HCT116 (cell line): ENCODE data around the gene GOLGA5.
"Not testable (repeated sequence)": the region's sequence is repeated elsewhere in the genome, so short reads cannot be mapped to it uniquely, and the experiment has no call there.

Experiments
- CEBPB ChIP-seq: IDR thresholded peaks from 2 replicates; pipeline ENCODE4 v1.6.1; 2012; ENCODE audit warnings: low read depth
- EGR1 ChIP-seq: IDR thresholded peaks from 2 replicates; pipeline ENCODE4 v1.6.1; 2012; ENCODE audit warnings: low read depth
- EZH2 ChIP-seq: fragments of 200-600 bp; sonication (generic); IDR thresholded peaks from 2 replicates; pipeline ENCODE4 v1.6.1; 2017; ENCODE audit warnings: antibody characterized with exemption, mixed run types
- POLR2A ChIP-seq: IDR thresholded peaks from 2 replicates; pipeline ENCODE4 v1.7.0; 2011; ENCODE audit warnings: borderline replicate concordance; ENCODE audit not compliant: insufficient read depth, insufficient read length; ENCODE audit errors: extremely low read depth
- POLR2AphosphoS5 ChIP-seq: IDR thresholded peaks from 2 replicates; pipeline ENCODE4 v1.6.1; 2011; ENCODE audit warnings: mild to moderate bottlenecking, low read depth, low read length, moderate library complexity
- RAD21 ChIP-seq: IDR thresholded peaks from 2 replicates; pipeline ENCODE4 v1.6.1; 2012; ENCODE audit warnings: low read depth, mild to moderate bottlenecking
- SIN3A ChIP-seq: IDR thresholded peaks from 2 replicates; pipeline ENCODE4 v1.6.1; 2012; ENCODE audit warnings: low read depth
- SP1 ChIP-seq: IDR thresholded peaks from 2 replicates; pipeline ENCODE4 v1.6.1; 2012; ENCODE audit warnings: low read depth
- SRF ChIP-seq: IDR thresholded peaks from 2 replicates; pipeline ENCODE4 v1.6.1; 2012; ENCODE audit warnings: low read depth
- TCF7L2 ChIP-seq: IDR thresholded peaks from 2 replicates; pipeline ENCODE4 v1.7.0; 2011; ENCODE audit warnings: borderline replicate concordance, inconsistent platforms; ENCODE audit not compliant: insufficient read depth, insufficient read length; ENCODE audit errors: extremely low read depth
- YY1 ChIP-seq: IDR thresholded peaks from 2 replicates; pipeline ENCODE4 v1.6.1; 2011; ENCODE audit warnings: low read length, low read depth, moderate library complexity, mild to moderate bottlenecking; ENCODE audit not compliant: insufficient replicate concordance; ENCODE audit errors: extremely low read depth
- ZFX ChIP-seq: fragments of 450-650 bp; IDR thresholded peaks from 2 replicates; pipeline ENCODE4 v1.6.1; 2017
- TF ChIP-seq, protein P1 (sequence below): IDR thresholded peaks from 2 replicates; pipeline ENCODE4 v1.6.1; 2011; ENCODE audit warnings: mild to moderate bottlenecking, low read length, moderate library complexity; ENCODE audit not compliant: insufficient replicate concordance; ENCODE audit errors: extremely low read depth
- TF ChIP-seq, protein P2 (sequence below), 3 experiments: fragments of 200-600 bp in 1 of 3; sonication (generic) in 1 of 3; IDR thresholded peaks in 2 of 3; conservative IDR thresholded peaks in 1 of 3; 2 replicates each; pipeline ENCODE4 v1.5.1; 2012 to 2017; ENCODE audit warnings: low read depth in 2 of 3, low read length in 2 of 3, antibody characterized with exemption in 1 of 3, borderline replicate concordance in 1 of 3, control low read depth in 1 of 3, mild to moderate bottlenecking in 1 of 3, mixed read lengths in 1 of 3, mixed run types in 1 of 3, moderate library complexity in 1 of 3; ENCODE audit not compliant: insufficient read depth in 1 of 3

DNA sequence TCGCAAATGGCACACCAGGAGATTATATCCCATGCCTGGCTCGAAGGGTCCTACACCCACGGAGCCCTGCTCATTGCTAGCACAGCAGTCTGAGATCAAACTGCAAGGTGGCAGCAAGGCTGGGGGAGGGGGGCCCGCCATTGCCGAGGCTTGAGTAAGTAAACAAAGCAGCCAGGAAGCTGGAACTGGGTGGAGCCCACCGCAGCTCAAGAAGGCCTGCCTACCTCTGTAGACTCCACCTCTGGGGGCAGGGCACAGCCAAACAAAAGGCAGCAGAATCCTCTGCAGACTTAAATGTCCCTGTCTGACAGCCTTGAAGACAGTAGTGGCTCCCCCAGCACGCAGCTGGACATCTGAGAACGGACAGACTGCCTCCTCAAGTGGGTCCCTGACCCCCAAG is 59.0 kb downstream of the GOLGA5 start:
- TF ChIP-seq RAD21, EZH2, SIN3A, TCF7L2, POLR2AphosphoS5, SRF, SP1, POLR2A, EGR1, CEBPB, YY1, ZFX: not testable (repeated sequence)
- TF ChIP-seq, protein P1, sequence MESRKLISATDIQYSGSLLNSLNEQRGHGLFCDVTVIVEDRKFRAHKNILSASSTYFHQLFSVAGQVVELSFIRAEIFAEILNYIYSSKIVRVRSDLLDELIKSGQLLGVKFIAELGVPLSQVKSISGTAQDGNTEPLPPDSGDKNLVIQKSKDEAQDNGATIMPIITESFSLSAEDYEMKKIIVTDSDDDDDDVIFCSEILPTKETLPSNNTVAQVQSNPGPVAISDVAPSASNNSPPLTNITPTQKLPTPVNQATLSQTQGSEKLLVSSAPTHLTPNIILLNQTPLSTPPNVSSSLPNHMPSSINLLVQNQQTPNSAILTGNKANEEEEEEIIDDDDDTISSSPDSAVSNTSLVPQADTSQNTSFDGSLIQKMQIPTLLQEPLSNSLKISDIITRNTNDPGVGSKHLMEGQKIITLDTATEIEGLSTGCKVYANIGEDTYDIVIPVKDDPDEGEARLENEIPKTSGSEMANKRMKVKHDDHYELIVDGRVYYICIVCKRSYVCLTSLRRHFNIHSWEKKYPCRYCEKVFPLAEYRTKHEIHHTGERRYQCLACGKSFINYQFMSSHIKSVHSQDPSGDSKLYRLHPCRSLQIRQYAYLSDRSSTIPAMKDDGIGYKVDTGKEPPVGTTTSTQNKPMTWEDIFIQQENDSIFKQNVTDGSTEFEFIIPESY = not testable (repeated sequence)
- TF ChIP-seq, protein P2, sequence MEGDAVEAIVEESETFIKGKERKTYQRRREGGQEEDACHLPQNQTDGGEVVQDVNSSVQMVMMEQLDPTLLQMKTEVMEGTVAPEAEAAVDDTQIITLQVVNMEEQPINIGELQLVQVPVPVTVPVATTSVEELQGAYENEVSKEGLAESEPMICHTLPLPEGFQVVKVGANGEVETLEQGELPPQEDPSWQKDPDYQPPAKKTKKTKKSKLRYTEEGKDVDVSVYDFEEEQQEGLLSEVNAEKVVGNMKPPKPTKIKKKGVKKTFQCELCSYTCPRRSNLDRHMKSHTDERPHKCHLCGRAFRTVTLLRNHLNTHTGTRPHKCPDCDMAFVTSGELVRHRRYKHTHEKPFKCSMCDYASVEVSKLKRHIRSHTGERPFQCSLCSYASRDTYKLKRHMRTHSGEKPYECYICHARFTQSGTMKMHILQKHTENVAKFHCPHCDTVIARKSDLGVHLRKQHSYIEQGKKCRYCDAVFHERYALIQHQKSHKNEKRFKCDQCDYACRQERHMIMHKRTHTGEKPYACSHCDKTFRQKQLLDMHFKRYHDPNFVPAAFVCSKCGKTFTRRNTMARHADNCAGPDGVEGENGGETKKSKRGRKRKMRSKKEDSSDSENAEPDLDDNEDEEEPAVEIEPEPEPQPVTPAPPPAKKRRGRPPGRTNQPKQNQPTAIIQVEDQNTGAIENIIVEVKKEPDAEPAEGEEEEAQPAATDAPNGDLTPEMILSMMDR (IDR thresholded peaks at IDR 0.05 in 2 of 3, conservative IDR thresholded peaks at IDR 0.05 in 1 of 3; ENCODE audit: borderline replicate concordance in 1 of 3, insufficient read depth in 1 of 3, low read depth in 2 of 3, low read length in 2 of 3) = not testable (repeated sequence)
